ENCODE measurements around the gene ZFYVE9. TPM values are rescaled to one million over a fixed set of nuclear protein-coding genes. Genes with fewer than 3 reads are reported as not detected.

ZFYVE9 gene
- total RNA-seq, 1 experiment from 2014 or later: 19.6 TPM

- TF ChIP-seq ZNF281 (CRISPR knock-in tag; IDR thresholded peaks at IDR 0.05) (no peak), NR3C1 (CRISPR knock-in tag; conservative IDR thresholded peaks at IDR 0.05; ENCODE audit: low read depth) (no peak), TEAD1 (CRISPR knock-in tag; IDR thresholded peaks at IDR 0.05) (no peak), E2F5 (CRISPR knock-in tag; IDR thresholded peaks at IDR 0.05) (no peak), PRDM15 (CRISPR knock-in tag; IDR thresholded peaks at IDR 0.05) (no peak), TCF7 (CRISPR knock-in tag; IDR thresholded peaks at IDR 0.05; ENCODE audit: low read depth) (no peak), STAT6 (CRISPR knock-in tag; conservative IDR thresholded peaks at IDR 0.05; ENCODE audit: low read depth) (no peak)
Measured at GRCh38 chr1:52337439-52337838, 195.6 kb downstream of the ZFYVE9 start (continued).

GRCh38 chr1:52341655-52342260 lies 199.9 kb downstream of the ZFYVE9 start:
- POLR2A ChIA-PET: interaction anchor here (0.7 kb wide), 1 partner anchor 17 kb away, joined by 5 read pairs; no protein-coding TSS in a partner anchor

More at GRCh38 chr1:52341655-52342260, 199.9 kb downstream of the ZFYVE9 start:
- H3K36me3 Mint-ChIP-seq: peaks cover 3% of the 10 kb centered on the region
- no peaks in the 10 kb centered on the region for H3K9me3 Mint-ChIP-seq
- no peak for DNase-seq (ENCODE audit: low spot score)
- no peak for TF ChIP-seq ZBTB21 (CRISPR knock-in tag; IDR thresholded peaks at IDR 0.05; ENCODE audit: borderline replicate concordance)
- TF ChIP-seq GABPB1 (CRISPR knock-in tag; IDR thresholded peaks at IDR 0.05): no peak
- TF ChIP-seq TEAD1 (CRISPR knock-in tag; IDR thresholded peaks at IDR 0.05): no peak
- no peak for TF ChIP-seq SP1 (CRISPR knock-in tag; conservative IDR thresholded peaks at IDR 0.05)
- TF ChIP-seq ZNF512 (CRISPR knock-in tag; IDR thresholded peaks at IDR 0.05; ENCODE audit: borderline replicate concordance): no peak
- no peak for TF ChIP-seq STAT6 (CRISPR knock-in tag; conservative IDR thresholded peaks at IDR 0.05; ENCODE audit: low read depth)
- TF ChIP-seq ERG (CRISPR knock-in tag; IDR thresholded peaks at IDR 0.05): no peak
- TF ChIP-seq IRF1 (CRISPR knock-in tag; IDR thresholded peaks at IDR 0.05): no peak
- no peak for TF ChIP-seq IRF2 (CRISPR knock-in tag; IDR thresholded peaks at IDR 0.05; ENCODE audit: borderline replicate concordance, low read depth)
- TF ChIP-seq E2F1 (CRISPR knock-in tag; IDR thresholded peaks at IDR 0.05): no peak
- no peak for TF ChIP-seq ELF4 (CRISPR knock-in tag; IDR thresholded peaks at IDR 0.05; ENCODE audit: low read depth)
- CTCF ChIA-PET: interaction anchor here (1.0 kb wide), 1 partner anchor 199 kb away, joined by 3 read pairs; no protein-coding TSS in a partner anchor
- no peaks in the 10 kb centered on the region for H3K27me3 Mint-ChIP-seq (ENCODE audit: low read depth)
- no peak for ATAC-seq
- H3K4me3 Mint-ChIP-seq: no peak overlapping the region
- H3K4me1 Mint-ChIP-seq: no peaks in the 10 kb centered on the region
- H3K27ac Mint-ChIP-seq: no peak overlapping the region

Measured in WTC11 (cell line).